CD4-positive, alpha-beta T cell treated with Interferon gamma for 1 hour (primary cell): ENCODE measurements around the gene ZNF208.

Experiments used
- DNase-seq: peaks from one replicate; pipeline ENCODE4 v3.0.0-alpha.2; 2020

The ZNF208 gene

GRCh38 chr19:21883516-21883915 lies 127.2 kb downstream of the ZNF208 start:
- DNase-seq = no peak
